Fibroblast of skin of back (primary cell): ENCODE data around the gene POU3F1. TPM values are rescaled to one million over a fixed set of nuclear protein-coding genes. Genes with fewer than 3 reads are reported as not detected.

Experiments
- DNase-seq: peaks from one replicate; pipeline ENCODE4 v3.0.0-alpha.2; 2013
- polyA plus RNA-seq, 2 experiments: library from polyadenylated mRNA; unstranded; fragments of 120-200 nt; gene quantifications; one replicate each; pipeline ENCODE4 v1.2.1, GENCODE V29; 2013; ENCODE audit not compliant: insufficient read length in 2 of 2

The POU3F1 gene
- polyA plus RNA-seq (2013, experiment 1 of 2; ENCODE audit: insufficient read length) = not detected
- polyA plus RNA-seq (2013, experiment 2 of 2; ENCODE audit: insufficient read length) = 0.14 TPM

GRCh38 chr1:38046333-38046883 is at the start of gene POU3F1:
POU3F1 (minus strand) TSS chr1:38046793; CDS start chr1:38046743, 50 bp downstream.
- no peak for DNase-seq

- no peak for DNase-seq
Measured at GRCh38 chr1:38095454-38095931, 48.9 kb upstream of the POU3F1 start.

- no peak for DNase-seq
Measured at GRCh38 chr1:38094711-38095290, 48.2 kb upstream of the POU3F1 start.

- no peak for DNase-seq
Measured at GRCh38 chr1:38093569-38094520, 47.3 kb upstream of the POU3F1 start.

GRCh38 chr1:38092256-38092655 is 45.7 kb upstream of the POU3F1 start:
- DNase-seq = no peak

GRCh38 chr1:38090796-38091195 is 44.2 kb upstream of the POU3F1 start:
- DNase-seq = no peak

- DNase-seq = no peak
Measured at GRCh38 chr1:38089712-38090360, 43.2 kb upstream of the POU3F1 start.

- DNase-seq = no peak
Measured at GRCh38 chr1:38088791-38089190, 42.2 kb upstream of the POU3F1 start.

GRCh38 chr1:38088366-38088765 is 41.8 kb upstream of the POU3F1 start:
- DNase-seq = no peak

- DNase-seq = no peak
Measured at GRCh38 chr1:38087676-38088075, 41.1 kb upstream of the POU3F1 start.

- DNase-seq = no peak
Measured at GRCh38 chr1:38085666-38086330, 39.2 kb upstream of the POU3F1 start.

- DNase-seq = no peak
Measured at GRCh38 chr1:38084700-38085099, 38.1 kb upstream of the POU3F1 start.

GRCh38 chr1:38084113-38084512 is 37.5 kb upstream of the POU3F1 start:
- DNase-seq = no peak

GRCh38 chr1:38083541-38083940 is 36.9 kb upstream of the POU3F1 start:
- no peak for DNase-seq

GRCh38 chr1:38082769-38083263 is 36.2 kb upstream of the POU3F1 start:
- DNase-seq = no peak

GRCh38 chr1:38079019-38079418 is 32.4 kb upstream of the POU3F1 start:
- DNase-seq = no peak

GRCh38 chr1:38077523-38078147 is 31.0 kb upstream of the POU3F1 start:
- DNase-seq = no peak

- no peak for DNase-seq
Measured at GRCh38 chr1:38076455-38076854, 29.9 kb upstream of the POU3F1 start.

GRCh38 chr1:38076038-38076437 is 29.4 kb upstream of the POU3F1 start:
- peak; percentile 37 for DNase-seq

GRCh38 chr1:38075191-38075590 is 28.6 kb upstream of the POU3F1 start:
- DNase-seq = no peak

- DNase-seq = no peak
Measured at GRCh38 chr1:38074302-38074677, 27.7 kb upstream of the POU3F1 start.
